Muscle of leg (tissue), 16 donors: Measurements from ENCODE around the gene SEMA3E. TPM values are rescaled to one million over a fixed set of nuclear protein-coding genes. Genes with fewer than 3 reads are reported as not detected.
A peak's percentile ranks its signal among the peaks of the same experiment; 100 is the strongest.

Source experiments
- DNase-seq: peaks from one replicate; pipeline ENCODE4 v3.0.0; 2013
- H3K27ac ChIP-seq: one replicate; pipeline ENCODE4 v1.5.1; 2013; ENCODE audit warnings: mild to moderate bottlenecking, low read length, control low read depth
- H3K27me3 ChIP-seq: one replicate; pipeline ENCODE4 v1.6.1; 2013; ENCODE audit warnings: low read length; ENCODE audit not compliant: control insufficient read depth, insufficient read depth
- H3K36me3 ChIP-seq: one replicate; pipeline ENCODE4 v1.6.1; 2013; ENCODE audit warnings: low read length; ENCODE audit not compliant: control insufficient read depth, insufficient read depth
- H3K4me1 ChIP-seq: one replicate; pipeline ENCODE4 v1.6.1; 2013; ENCODE audit warnings: low read length; ENCODE audit not compliant: control insufficient read depth, insufficient read depth
- H3K4me3 ChIP-seq: one replicate; pipeline ENCODE4 v1.5.1; 2013; ENCODE audit warnings: low read length, control low read depth
- H3K9me3 ChIP-seq: replicated peaks from 2 replicates; pipeline ENCODE4 v1.6.1; 2013; ENCODE audit warnings: low read depth, low read length; ENCODE audit not compliant: control insufficient read depth
- WGBS: methylation state at CpG from one replicate; pipeline ENCODE4 v1.1.5; 2013; ENCODE audit warnings: missing lambda C conversion rate; ENCODE audit not compliant: insufficient coverage; 5-methylcytosine and 5-hydroxymethylcytosine counted together
- long read RNA-seq, 11 donors: transcript quantifications; one replicate each; lab custom pipeline, GENCODE V29; 2026
- polyA plus RNA-seq, 8 donors: library from polyadenylated mRNA; unstranded; fragments of 120-200 nt; gene quantifications; one replicate each; pipeline versions ENCODE4 v1.2.1 to v1.2.3, GENCODE V29; 2013; ENCODE audit warnings: inconsistent platforms in 1 of 8, low replicate concordance in 1 of 8; ENCODE audit not compliant: insufficient read length in 8 of 8, insufficient read depth in 1 of 8
- total RNA-seq: library from RNA; stranded (reverse); fragments of 120-200 nt; gene quantifications from one replicate; pipeline ENCODE4 v1.2.4, GENCODE V29; 2013

Gene SEMA3E
- total RNA-seq: 2.5 TPM
- 1 to 10 TPM; 2.2 to 5.8 (median 4.0) TPM for polyA plus RNA-seq
- long read RNA-seq, donor 1, full-length matches to known transcripts: 1 of 1 reads
- long read RNA-seq, donor 1, partial matches to known transcripts: 0 of 1 reads
- long read RNA-seq, donor 1, other reads (novel, unspliced or antisense): 0 of 1 reads
- long read RNA-seq, donor 2: 0 reads
- long read RNA-seq, donor 3, full-length matches to known transcripts: 1 of 1 reads
- long read RNA-seq, donor 3, partial matches to known transcripts: 0 of 1 reads
- long read RNA-seq, donor 3, other reads (novel, unspliced or antisense): 0 of 1 reads
- long read RNA-seq, donor 4, full-length matches to known transcripts: 2 of 2 reads
- long read RNA-seq, donor 4, partial matches to known transcripts: 0 of 2 reads
- long read RNA-seq, donor 4, other reads (novel, unspliced or antisense): 0 of 2 reads
- long read RNA-seq, donor 5, full-length matches to known transcripts: 1 of 1 reads
- long read RNA-seq, donor 5, partial matches to known transcripts: 0 of 1 reads
- long read RNA-seq, donor 5, other reads (novel, unspliced or antisense): 0 of 1 reads
- long read RNA-seq, donor 6, full-length matches to known transcripts: 1 of 1 reads
- long read RNA-seq, donor 6, partial matches to known transcripts: 0 of 1 reads
- long read RNA-seq, donor 6, other reads (novel, unspliced or antisense): 0 of 1 reads
- long read RNA-seq, donor 7, full-length matches to known transcripts: 1 of 1 reads
- long read RNA-seq, donor 7, partial matches to known transcripts: 0 of 1 reads
- long read RNA-seq, donor 7, other reads (novel, unspliced or antisense): 0 of 1 reads
- long read RNA-seq, donor 8: 0 reads
- long read RNA-seq, donor 9: 0 reads
- long read RNA-seq, donor 10, full-length matches to known transcripts: 1 of 1 reads
- long read RNA-seq, donor 10, partial matches to known transcripts: 0 of 1 reads
- long read RNA-seq, donor 10, other reads (novel, unspliced or antisense): 0 of 1 reads
- long read RNA-seq, donor 11: 0 reads

DNA sequence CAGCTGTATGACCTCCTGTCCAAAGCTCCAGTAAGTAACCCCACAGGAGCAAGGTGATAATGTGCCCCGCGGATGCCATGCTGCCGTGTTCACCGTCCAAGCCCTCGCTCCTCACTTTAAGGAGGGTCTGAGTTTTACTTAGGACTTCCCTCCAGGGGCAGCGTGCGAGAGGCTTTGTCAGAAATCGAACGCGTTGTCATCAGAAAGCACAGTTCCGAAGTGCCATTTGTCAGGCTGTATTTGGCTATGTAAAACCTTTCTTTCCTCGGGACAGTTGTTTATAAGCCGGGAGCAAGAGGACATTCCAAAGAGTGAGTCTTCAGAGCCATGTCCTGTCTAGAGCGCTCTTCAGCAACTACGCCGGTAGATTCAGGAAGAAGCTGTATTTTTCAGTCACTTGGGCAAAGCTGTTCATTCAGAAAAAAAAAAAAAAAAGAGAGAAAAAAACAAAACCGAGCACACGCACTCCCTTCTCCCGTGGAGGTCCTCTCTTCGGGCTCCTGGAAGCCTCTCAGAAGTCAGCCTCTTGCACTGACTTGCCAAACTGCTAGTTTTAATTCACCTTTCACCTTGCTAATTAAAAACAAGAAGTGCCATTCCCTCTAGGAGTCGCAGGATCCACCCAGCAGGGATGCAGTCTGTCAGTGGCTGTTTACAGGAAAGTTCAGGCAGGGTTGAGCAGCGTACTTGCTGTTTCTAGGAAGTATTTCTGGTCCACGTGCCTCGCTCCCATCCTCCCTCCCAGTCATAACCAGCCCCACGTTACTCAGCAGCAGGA is at the start of gene SEMA3E:
Gene SEMA3E, minus strand, starts transcription at position 676 of the 778 bp plus-strand sequence.
- peak within 1 kb of the TSS; percentile 41 for H3K4me3 ChIP-seq
- peak; percentile 71 for DNase-seq

DNA sequence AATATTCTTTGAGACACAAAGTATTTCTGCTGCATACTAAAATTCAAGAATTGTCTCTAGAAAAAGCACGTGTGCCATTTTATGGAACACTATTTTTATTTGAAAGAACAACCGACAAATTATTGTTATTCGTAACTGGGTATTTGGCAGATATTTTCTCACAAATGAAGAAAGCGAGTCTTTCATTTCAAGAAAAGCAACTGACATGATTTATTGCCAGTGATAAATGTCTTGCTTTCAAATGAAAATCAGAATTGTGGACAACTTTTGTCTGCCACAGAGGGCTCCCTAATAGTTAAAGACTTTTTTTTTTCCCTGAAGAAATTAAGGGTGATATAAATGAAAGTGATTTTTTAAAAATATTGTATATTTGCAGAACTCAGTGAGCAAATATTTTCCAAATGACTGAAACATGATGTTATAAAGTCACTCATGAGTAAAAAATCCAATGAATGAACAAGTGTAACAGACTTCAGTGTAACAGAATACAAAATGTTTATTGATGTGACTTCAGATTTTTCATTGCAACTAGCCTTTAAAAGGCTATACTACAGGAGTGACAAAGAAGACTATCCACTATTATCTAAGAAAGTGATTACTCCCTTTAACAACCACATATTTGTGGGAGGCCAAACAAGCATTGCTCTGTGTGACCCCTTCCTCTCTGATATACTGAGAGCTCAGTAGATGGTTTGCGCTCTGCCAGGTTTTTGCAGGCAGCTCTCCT is 49.0 kb upstream of the SEMA3E start:
- Histone ChIP-seq H3K27ac (no peak overlapping the region), H3K4me1 (no peaks in the 10 kb centered on the region), H3K9me3 (no peaks in the 10 kb centered on the region), H3K4me3 (no peak overlapping the region), H3K27me3 (no peaks in the 10 kb centered on the region), H3K36me3 (no peaks in the 10 kb centered on the region)
- no CpG with 5 or more reads among the region's 5 CpGs for WGBS
- no peak for DNase-seq

More for the DNA sequence above, at the start of gene SEMA3E:
- Histone ChIP-seq H3K9me3 (no peaks in the 10 kb centered on the region), H3K4me1 (peaks cover 6% of the 10 kb centered on the region), H3K36me3 (no peaks in the 10 kb centered on the region), H3K27ac (no peak within 1 kb of the TSS), H3K27me3 (peaks cover 5% of the 10 kb centered on the region)
- 0% methylated on average over 12 of the region's 25 CpGs for WGBS

- no peaks in the 10 kb centered on the region for H3K9me3 ChIP-seq
- DNase-seq: no peak
- WGBS: 92% methylated on average over 2 of the region's 2 CpGs
- H3K27ac ChIP-seq: no peak overlapping the region
- no peaks in the 10 kb centered on the region for H3K4me1 ChIP-seq
- H3K27me3 ChIP-seq: no peaks in the 10 kb centered on the region
- H3K4me3 ChIP-seq: no peak overlapping the region
- no peaks in the 10 kb centered on the region for H3K36me3 ChIP-seq
Observed at GRCh38 chr7:83696101-83696500, 47.2 kb upstream of the SEMA3E start.

DNA sequence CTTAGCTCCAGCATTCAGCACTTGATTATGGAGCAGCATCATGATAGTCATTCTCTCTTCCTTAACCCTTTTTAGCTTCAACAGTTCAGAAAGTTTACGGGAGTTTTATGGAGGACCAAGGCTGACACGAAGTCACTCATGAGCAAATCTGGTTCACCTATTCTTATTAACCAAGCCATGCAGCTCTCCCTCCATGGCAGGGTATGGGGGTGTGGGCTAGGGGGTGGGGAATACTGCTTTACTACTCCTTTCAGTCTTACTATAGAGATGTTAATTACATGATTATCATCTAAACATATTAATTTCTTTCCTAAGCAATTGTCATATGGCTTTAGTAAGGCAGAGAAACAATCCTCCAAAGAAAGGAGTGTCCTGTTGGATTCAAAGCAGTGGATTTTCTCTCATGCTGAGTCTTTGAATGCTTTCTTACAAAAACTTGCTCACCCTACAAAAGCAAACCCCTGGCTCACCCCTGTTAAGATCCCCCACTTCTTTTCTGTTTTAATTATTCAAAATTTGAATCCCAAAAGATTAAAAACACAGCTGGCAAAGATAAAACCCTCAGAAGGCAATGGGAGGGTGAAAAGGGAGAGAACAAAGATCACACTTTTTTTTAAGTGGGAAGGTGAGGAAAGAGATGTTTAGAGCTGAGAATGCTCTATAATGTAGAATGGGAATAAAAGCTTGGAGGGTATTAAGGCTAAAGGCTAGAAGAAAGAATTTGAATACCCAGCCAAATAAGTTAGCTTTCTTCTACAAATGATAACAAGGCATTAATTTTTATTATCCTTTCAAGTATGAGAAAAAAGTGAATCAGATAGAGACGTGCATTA is 46.4 kb upstream of the SEMA3E start:
- H3K36me3 ChIP-seq: no peaks in the 10 kb centered on the region
- H3K27ac ChIP-seq: no peak overlapping the region
- no peak for DNase-seq
- no peaks in the 10 kb centered on the region for H3K27me3 ChIP-seq
- no peaks in the 10 kb centered on the region for H3K4me1 ChIP-seq
- H3K9me3 ChIP-seq: no peaks in the 10 kb centered on the region
- H3K4me3 ChIP-seq: no peak overlapping the region
- WGBS: 50% methylated on average over 1 of the region's 3 CpGs

GRCh38 chr7:83693256-83693655 is 44.3 kb upstream of the SEMA3E start:
- DNase-seq: no peak
- Histone ChIP-seq H3K4me3 (no peak overlapping the region), H3K27ac (no peak overlapping the region), H3K27me3 (no peaks in the 10 kb centered on the region), H3K9me3 (no peaks in the 10 kb centered on the region), H3K36me3 (no peaks in the 10 kb centered on the region), H3K4me1 (no peaks in the 10 kb centered on the region)
- 100% methylated on average over 1 of the region's 1 CpG for WGBS

DNA sequence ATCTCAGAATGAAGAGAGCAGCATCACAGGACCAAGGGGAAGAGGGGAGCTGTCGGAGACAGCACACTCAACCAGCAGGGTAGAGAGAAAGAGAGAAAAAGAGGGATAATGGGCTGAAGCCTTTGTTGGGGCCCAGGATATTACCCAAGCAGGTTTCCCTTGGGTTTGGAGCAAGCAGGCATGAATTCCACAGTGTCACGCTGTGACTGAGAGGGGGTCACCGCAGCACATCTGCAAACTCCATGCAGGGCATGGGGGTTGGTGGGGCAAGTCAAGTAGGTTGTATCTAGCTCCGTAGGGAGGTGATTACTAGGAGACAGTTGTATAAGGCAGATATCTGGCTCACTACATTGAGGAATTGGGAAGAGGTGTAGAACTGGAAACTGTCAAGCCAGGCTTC is 42.2 kb upstream of the SEMA3E start:
- Histone ChIP-seq H3K4me3 (no peak overlapping the region), H3K36me3 (no peaks in the 10 kb centered on the region), H3K4me1 (no peaks in the 10 kb centered on the region), H3K27me3 (no peaks in the 10 kb centered on the region), H3K27ac (no peak overlapping the region), H3K9me3 (no peaks in the 10 kb centered on the region)
- DNase-seq: no peak
- 68% methylated on average over 4 of the region's 4 CpGs for WGBS

- Histone ChIP-seq H3K4me3 (no peak overlapping the region), H3K4me1 (no peaks in the 10 kb centered on the region), H3K9me3 (no peaks in the 10 kb centered on the region), H3K27me3 (no peaks in the 10 kb centered on the region), H3K27ac (no peak overlapping the region), H3K36me3 (no peaks in the 10 kb centered on the region)
- no peak for DNase-seq
- no CpG with 5 or more reads among the region's 1 CpG for WGBS
Observed at GRCh38 chr7:83689855-83690254, 40.9 kb upstream of the SEMA3E start.

DNA sequence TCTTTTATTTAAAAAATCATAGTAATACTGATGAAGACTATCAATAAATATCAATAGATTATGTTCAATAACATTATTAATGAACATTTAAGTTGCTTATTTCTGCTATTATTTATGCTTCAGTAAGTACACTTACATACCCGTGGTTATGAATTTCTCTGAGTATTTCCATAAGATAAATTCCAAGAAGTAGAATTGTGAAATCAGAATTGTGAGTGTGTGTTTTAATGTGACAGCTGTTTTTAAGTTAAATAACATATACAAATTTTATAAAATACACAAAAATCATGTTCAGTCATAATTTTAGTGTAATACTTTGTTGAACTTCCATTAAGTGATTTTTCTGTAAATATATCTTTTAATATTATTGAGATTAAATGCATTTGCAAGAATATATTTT is 37.5 kb upstream of the SEMA3E start:
- DNase-seq: no peak
- no peak overlapping the region for H3K4me3 ChIP-seq
- no CpG with 5 or more reads among the region's 1 CpG for whole genome bisulfite sequencing

GRCh38 chr7:83684928-83685327 is 36.0 kb upstream of the SEMA3E start:
- H3K4me1 ChIP-seq: no peaks in the 10 kb centered on the region
- 70% methylated on average over 2 of the region's 3 CpGs for WGBS

More for the DNA sequence above, 37.5 kb upstream of the SEMA3E start:
- Histone ChIP-seq H3K4me1 (no peaks in the 10 kb centered on the region), H3K9me3 (no peaks in the 10 kb centered on the region), H3K36me3 (no peaks in the 10 kb centered on the region), H3K27me3 (no peaks in the 10 kb centered on the region), H3K27ac (no peak overlapping the region)

More at GRCh38 chr7:83684928-83685327, 36.0 kb upstream of the SEMA3E start:
- H3K27ac ChIP-seq: no peak overlapping the region
- DNase-seq: no peak
- no peak overlapping the region for H3K4me3 ChIP-seq
- H3K9me3 ChIP-seq: no peaks in the 10 kb centered on the region
- no peaks in the 10 kb centered on the region for H3K27me3 ChIP-seq
- no peaks in the 10 kb centered on the region for H3K36me3 ChIP-seq
